Measurements from ENCODE around the gene XPO6.

Gene XPO6

DNA sequence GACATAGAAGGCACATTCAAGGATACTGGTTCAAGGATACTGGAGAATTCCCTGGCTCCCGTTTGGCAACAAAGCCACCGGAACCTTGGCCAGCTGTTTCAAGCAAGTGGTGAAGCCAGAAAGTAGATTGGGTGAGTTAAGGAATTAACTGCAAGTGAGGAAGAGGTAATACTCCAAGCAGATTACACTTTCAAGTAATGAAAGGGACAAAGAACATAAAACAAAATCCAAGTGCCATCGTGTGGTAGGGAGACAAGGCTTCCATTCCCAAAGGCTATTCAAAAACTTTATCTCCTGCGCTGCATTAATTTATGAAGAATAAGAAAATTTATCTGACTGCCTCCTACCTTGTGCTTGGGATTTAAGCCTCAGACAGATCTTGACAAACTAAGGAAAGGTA, 27.8 kb downstream of the XPO6 start:
- no peak for DNase-seq

- no peak for DNase-seq
Observed at GRCh38 chr16:28183484-28183883, 28.3 kb downstream of the XPO6 start.

- DNase-seq: no peak
Observed at GRCh38 chr16:28182801-28183200, 29.0 kb downstream of the XPO6 start.

DNA sequence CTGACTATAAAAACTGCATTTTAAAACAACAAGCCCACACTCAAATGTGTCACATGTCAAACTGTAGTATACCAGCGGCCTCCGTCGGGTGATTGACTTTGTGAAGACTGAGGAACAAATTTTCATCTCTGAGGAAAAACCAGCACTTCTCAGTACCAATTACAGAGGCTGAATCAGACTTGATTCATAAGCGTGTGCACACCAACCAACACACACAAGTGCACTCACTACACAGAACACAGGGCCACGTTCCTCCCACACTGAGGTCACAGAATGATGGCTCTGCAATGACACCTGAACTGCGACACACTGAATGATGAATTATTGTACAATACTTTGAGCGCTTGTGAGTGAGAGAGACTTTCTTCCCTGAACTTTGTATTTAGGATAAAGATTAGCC, 29.6 kb downstream of the XPO6 start:
- DNase-seq: no peak

- no peak for DNase-seq
Observed at GRCh38 chr16:28181515-28181914, 30.2 kb downstream of the XPO6 start.

DNA sequence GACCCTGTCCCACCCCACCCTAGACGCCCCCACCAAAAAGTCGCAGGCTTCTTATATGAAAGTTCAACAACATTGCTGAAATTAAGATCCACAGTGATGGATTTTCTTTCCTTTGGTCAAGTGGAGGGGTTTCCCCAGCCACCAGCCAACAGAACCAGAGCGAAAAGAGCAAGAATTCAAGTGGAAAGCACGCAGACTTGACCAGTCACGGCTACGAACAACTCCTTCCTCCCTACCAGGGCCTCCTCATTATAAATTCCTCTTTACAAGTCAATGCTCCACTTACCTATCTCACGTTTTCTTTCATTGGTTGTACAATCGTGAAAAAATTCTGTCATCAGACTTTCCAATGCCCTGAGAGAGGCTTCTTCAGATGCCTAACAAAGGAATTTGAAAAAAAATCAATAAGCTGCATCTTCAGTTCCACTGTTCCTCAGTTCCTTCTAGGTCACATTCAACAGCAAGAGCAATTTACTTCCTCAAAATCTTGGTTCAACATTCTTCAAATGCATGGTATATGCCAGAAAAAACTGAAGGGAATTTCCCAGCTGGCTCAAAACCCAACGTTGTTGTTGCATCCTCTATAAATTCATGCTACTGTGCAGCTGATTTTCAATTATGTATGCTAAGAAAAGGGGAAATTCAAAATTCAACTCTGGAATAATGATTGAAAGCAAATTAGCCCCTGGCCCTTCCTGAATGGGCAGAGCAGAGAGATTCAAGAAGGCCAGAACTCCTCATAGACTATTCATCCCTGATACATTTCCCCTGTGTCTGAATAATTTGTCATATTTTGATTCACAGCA, 30.9 kb downstream of the XPO6 start:
- DNase-seq: peak; percentile 30 to 46

DNA sequence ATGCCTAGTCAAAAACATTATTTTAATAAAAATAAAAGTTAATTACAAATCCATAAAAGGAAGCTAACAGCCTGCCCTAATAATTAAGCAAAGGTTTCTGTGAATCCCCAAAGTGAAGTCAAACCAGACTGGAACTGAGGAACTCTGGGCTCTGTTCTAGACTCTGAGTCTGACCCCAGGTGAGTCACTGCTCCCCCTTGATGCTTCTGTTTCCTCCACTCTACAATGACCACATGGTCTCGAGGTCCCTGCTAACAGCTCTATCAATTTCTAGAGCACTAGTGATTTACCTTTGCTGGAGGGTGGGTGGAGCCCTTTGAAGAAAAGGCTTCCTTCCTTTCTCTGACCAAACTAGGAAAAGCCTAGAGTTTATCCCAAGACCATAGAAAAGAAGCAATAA, 32.4 kb downstream of the XPO6 start:
- no peak for DNase-seq

DNA sequence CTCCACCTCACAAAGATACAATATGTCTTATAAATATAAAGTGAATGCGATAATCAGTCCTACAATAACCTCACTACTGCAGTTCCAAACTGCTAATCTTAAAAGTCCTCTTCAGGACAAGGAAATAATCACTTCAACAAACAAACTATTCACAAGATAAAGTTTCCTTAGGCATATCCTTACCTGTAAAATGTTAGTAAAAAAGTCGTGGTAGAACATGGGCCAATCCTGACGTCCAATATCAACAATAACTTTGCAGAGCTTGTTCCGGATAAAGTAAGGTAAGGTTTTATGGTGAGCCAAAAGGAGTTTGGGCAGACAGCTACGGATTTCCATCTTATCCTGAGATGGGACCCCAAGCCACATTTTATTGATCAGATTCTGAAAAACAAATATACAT, 36.0 kb downstream of the XPO6 start:
- DNase-seq: no peak

DNA sequence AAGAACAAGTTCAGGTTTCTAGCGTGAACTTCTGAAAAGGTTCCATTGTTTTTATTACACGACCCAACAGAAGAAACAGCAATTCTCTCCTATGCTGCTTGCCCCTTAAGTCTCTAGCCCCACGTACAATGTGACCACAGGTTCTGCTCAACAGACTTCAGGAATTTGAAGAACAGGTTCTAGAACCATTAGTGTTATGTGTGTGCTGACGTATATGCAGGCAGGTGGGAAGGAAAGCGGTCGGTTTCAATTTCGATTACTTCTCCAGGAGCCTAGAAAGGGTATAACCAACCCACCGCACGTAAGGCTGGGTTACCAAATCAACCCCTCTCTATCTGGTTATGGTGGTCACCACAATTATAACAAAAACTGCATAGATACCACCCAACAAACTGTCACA, 39.4 kb downstream of the XPO6 start:
- DNase-seq: no peak

DNA sequence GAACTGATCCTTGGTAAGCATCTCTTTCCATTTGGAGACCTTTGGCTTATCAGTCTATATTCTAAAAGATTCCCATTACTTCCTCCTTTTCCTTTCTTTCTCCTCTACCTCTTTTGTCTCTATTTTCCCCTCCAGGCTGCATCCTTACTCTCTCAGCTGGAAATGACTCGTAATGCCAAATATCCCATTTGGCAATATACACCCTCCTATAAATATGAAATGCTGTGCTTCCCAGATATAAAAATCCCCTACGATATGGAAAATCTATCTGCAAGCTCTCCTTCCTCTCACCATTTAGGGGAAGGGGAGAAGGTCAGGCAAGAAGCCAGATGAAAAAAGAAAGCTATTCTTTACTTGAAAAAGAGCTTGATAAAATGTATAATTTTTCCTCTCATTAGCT, 39.9 kb downstream of the XPO6 start:
- no peak for DNase-seq

- DNase-seq: no peak
Observed at GRCh38 chr16:28168991-28169554, 42.7 kb downstream of the XPO6 start.

GRCh38 chr16:28167730-28168129, 44.0 kb downstream of the XPO6 start:
- no peak for DNase-seq

DNA sequence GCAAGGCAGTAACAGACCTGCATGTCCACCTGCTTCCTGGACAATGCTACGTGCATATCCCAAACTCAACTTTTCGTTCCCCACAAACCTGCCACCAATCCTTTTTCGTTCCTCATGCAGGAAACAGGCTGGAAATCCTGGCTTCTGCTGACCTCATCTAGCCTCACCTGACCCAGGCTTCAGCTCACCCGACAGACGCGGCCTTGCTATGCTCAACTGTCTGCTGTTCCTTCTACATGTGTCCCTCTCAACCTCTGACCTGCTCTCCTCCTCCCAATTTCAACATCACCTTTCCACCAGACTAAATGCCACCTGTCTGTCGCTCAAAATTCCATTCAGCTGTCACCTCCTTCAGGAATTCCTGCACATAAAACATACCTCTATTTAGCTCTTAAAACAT, 44.5 kb downstream of the XPO6 start:
- no peak for DNase-seq

DNA sequence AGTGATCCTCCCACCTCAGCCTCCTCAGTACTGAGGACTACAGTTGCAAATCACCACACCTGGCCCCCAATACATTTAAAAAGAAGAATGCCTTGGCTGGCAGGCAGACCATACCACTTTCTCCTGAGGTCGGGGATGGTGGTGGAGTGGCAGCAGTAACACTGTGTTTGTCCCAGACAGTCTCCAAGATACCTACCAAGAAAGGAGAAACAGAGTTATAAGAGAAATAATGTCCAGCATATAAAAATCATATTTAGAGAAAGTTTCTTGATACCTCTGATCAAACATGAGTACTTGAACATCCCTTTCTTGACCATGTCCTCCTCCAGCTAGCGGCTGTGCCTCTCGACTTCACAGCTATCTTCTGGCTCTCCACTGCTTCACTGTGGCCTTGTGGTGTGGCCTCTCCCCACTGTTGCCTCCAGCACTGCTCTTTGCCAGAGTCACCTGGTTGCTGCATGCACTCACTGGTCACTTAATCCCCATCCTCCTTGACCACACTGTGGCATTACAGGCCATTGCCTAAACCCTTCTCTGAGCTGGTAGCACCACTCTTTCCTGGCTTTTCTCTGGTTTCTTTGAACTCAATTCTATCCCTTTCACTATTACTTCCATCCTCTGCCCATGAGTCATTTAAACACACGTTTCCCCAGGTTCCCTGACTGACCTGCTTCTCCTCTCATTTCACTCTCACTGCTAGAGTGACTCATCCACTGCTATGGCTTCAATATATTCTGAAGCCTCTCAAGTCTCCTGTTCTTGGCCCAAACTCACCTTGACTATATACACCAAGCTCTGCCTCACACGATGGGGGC, 45.2 kb downstream of the XPO6 start:
- no peak for DNase-seq

DNA sequence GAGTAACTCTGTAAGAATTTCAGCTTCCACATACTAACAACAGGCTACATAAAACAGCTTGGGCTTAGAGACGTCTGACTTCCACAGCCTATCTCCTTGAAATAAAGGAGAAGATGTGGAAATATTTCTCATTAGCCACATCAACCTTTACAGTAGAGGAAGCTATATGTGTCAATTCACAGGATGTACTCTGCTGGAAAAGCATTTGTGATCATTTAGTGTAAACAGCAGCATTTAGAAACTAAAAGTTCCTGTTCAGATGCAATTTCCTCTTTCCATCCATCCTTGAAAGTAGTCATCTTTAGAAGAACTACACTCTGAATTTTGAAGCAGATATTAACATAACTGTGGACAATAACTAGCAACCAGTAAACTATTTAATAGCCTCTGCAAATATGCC, 46.2 kb downstream of the XPO6 start:
- peak; percentile 26 to 43 for DNase-seq

- DNase-seq: peak; percentile 49 to 62
Observed at GRCh38 chr16:28164140-28164539, 47.6 kb downstream of the XPO6 start.

DNA sequence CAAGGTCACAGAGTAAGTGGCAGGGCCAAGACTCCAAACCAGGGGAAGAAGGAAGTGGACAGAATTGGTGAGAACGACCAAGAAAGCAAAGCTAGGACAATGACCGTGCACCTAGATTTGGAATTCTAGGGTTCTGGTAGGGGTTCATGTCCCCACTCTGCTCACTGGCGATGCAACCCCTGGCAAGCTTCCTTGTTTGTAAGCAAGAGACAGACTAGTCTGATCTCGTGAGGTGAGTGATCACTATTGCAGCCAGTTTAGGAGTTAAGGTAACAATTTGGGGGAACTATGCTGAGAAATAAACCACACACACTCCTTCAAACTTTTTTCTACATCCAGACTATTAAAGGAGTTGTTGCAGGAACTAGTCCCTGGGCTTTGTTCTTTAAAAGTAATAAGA, 48.1 kb downstream of the XPO6 start:
- DNase-seq: no peak

DNA sequence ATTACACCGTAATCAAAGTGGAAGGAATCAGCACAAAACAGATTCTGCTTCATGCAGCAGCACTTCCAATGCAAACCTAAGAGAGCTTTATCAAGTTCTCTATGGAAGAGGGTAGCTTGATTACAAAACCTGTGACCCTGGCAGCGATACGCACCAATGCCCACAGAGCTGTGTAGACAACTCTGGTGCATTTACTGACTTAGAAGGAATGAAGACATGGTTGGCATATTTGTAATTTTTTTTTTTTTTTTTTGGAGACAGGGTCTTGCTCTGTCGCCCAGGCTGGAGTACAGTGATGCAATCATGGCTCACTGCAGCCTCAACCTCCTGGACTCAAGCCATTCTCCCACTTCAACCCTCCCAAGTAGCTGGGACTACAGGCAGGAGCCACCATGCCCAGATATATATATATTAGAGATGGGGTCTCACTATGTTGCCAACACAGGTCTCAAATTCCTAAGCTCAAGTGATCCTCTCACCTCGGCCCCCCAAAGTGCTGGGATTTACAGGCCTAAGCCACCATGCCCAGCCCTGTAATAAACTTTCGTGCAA, 49.4 kb downstream of the XPO6 start:
- DNase-seq: no peak

DNA sequence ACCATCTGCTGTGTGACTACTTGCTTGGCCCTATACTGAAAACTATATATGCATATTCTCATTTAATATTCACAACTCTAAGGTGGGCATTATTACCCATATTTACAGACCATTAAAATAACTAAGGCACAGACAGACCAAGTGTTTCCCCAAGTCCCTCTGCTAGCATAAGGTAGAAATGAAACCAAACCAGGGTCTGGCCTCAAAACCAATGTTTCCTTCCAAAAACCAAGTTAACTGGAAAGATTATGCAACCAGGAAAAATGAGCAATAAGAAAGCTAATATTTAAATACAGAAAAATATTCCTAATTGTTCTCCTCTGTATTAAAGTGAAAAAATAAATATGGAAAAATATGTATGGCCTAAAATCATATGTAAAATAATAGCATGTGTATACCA, 50.1 kb downstream of the XPO6 start:
- DNase-seq: no peak

- peak; percentile 16 to 45 for DNase-seq
Observed at GRCh38 chr16:28158136-28158535, 53.6 kb downstream of the XPO6 start.

GRCh38 chr16:28156056-28156680, 55.6 kb downstream of the XPO6 start:
- DNase-seq: no peak

GRCh38 chr16:28155293-28155692, 56.5 kb downstream of the XPO6 start:
- no peak for DNase-seq

DNA sequence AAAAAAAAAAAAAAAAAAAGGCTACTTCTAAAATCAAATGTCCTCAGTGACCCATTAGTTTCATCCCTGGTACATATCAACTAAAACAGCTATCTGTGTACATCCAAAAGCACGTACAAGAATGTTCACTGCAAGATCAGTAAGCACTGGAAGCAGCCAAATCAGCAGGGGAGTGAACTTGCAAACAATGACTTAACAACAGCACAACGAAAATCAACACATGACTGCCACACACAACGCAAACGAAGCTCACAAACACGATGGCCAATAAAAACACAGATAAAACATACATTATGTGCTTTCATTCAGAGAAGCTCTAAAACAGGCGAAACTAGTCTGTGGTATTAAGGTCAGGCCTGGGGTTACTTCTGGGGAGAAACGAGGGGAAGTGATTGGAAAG, 60.6 kb downstream of the XPO6 start:
- DNase-seq: no peak
